Liver (tissue), 9 donors: Measurements from ENCODE around the gene TTC39A. TPM values are rescaled to one million over a fixed set of nuclear protein-coding genes. Genes with fewer than 3 reads are reported as not detected.

Source experiments
- DNase-seq: peaks from one replicate; pipeline ENCODE4 v3.0.0-alpha.2; 2017; ENCODE audit warnings: low spot score
- H3K27ac ChIP-seq, 2 donors: one replicate each; pipeline ENCODE4 v1.7.0; 2013; ENCODE audit warnings: inconsistent platforms in 2 of 2, low read length in 2 of 2, control low read depth in 1 of 2, low read depth in 1 of 2, mild to moderate bottlenecking in 1 of 2
- H3K27me3 ChIP-seq, 4 donors: one replicate each; pipeline versions ENCODE4 v1.6.1 to v1.7.0; 2013; ENCODE audit warnings: low read length in 3 of 4, inconsistent platforms in 1 of 4, mild to moderate bottlenecking in 1 of 4, moderate library complexity in 1 of 4; ENCODE audit not compliant: control insufficient read depth in 4 of 4, insufficient read depth in 4 of 4
- H3K36me3 ChIP-seq, 4 donors: one replicate each; pipeline versions ENCODE4 v1.6.1 to v1.7.0; 2013; ENCODE audit warnings: low read length in 3 of 4, mild to moderate bottlenecking in 3 of 4, low read depth in 1 of 4, moderate library complexity in 1 of 4; ENCODE audit not compliant: control insufficient read depth in 4 of 4, insufficient read depth in 3 of 4
- H3K4me1 ChIP-seq, 4 donors: one replicate each; pipeline versions ENCODE4 v1.6.1 to v1.7.0; 2013; ENCODE audit warnings: low read length in 3 of 4, mild to moderate bottlenecking in 3 of 4, moderate library complexity in 1 of 4; ENCODE audit not compliant: control insufficient read depth in 4 of 4, insufficient read depth in 4 of 4
- H3K4me3 ChIP-seq, 3 donors: one replicate each; pipeline versions ENCODE4 v1.6.1 to v1.7.0; 2013; ENCODE audit warnings: low read length in 3 of 3, control low read depth in 1 of 3, low read depth in 1 of 3, mild to moderate bottlenecking in 1 of 3
- H3K9ac ChIP-seq, 2 donors: one replicate each; pipeline ENCODE4 v1.7.0; 2013; ENCODE audit warnings: low read length in 2 of 2, mild to moderate bottlenecking in 2 of 2, moderate library complexity in 2 of 2, control low read depth in 1 of 2, low read depth in 1 of 2
- H3K9me3 ChIP-seq, 4 donors: one replicate each; pipeline versions ENCODE4 v1.6.1 to v1.7.0; 2013; ENCODE audit warnings: low read length in 3 of 4; ENCODE audit not compliant: control insufficient read depth in 4 of 4
- ATF3 ChIP-seq: IDR thresholded peaks from 2 replicates; pipeline ENCODE4 v1.6.1; 2016; ENCODE audit warnings: antibody characterized with exemption
- EGR1 ChIP-seq, 2 donors: IDR thresholded peaks; 2 replicates each; pipeline ENCODE4 v1.6.1; 2016 to 2018; ENCODE audit warnings: antibody characterized with exemption in 2 of 2, low read depth in 2 of 2
- FOXA1 ChIP-seq: IDR thresholded peaks from 2 replicates; pipeline ENCODE4 v1.6.1; 2016; ENCODE audit warnings: antibody characterized with exemption
- FOXA2 ChIP-seq: IDR thresholded peaks from 2 replicates; pipeline ENCODE4 v1.6.1; 2016; ENCODE audit warnings: antibody characterized with exemption
- GABPA ChIP-seq, 2 donors: IDR thresholded peaks in 1 of 2; conservative IDR thresholded peaks in 1 of 2; 2 replicates each; pipeline ENCODE4 v1.6.1; 2016; ENCODE audit warnings: antibody characterized with exemption in 2 of 2, mild to moderate bottlenecking in 1 of 2, moderate library complexity in 1 of 2
- HNF4A ChIP-seq, 2 donors: conservative IDR thresholded peaks; 2 replicates each; pipeline ENCODE4 v1.6.1; 2016; ENCODE audit warnings: antibody characterized with exemption in 2 of 2, mild to moderate bottlenecking in 2 of 2
- HNF4G ChIP-seq: IDR thresholded peaks from 2 replicates; pipeline ENCODE4 v1.6.1; 2016; ENCODE audit warnings: antibody characterized with exemption
- JUND ChIP-seq, 2 donors: IDR thresholded peaks; 2 replicates each; pipeline ENCODE4 v1.6.1; 2016; ENCODE audit warnings: antibody characterized with exemption in 2 of 2
- MAX ChIP-seq: IDR thresholded peaks from 2 replicates; pipeline ENCODE4 v1.6.1; 2016; ENCODE audit warnings: antibody characterized with exemption
- NR2F2 ChIP-seq: IDR thresholded peaks from 2 replicates; pipeline ENCODE4 v1.6.1; 2016; ENCODE audit warnings: antibody characterized with exemption
- RAD21 ChIP-seq, 2 donors: IDR thresholded peaks; 2 replicates each; pipeline ENCODE4 v1.6.1; 2016; ENCODE audit warnings: antibody characterized with exemption in 2 of 2, mild to moderate bottlenecking in 2 of 2
- RXRA ChIP-seq, 2 donors: IDR thresholded peaks; 2 replicates each; pipeline ENCODE4 v1.6.1; 2017 to 2018; ENCODE audit warnings: antibody characterized with exemption in 2 of 2, mild to moderate bottlenecking in 1 of 2
- SP1 ChIP-seq: IDR thresholded peaks from 2 replicates; pipeline ENCODE4 v1.6.1; 2018; ENCODE audit warnings: antibody characterized with exemption, mild to moderate bottlenecking
- YY1 ChIP-seq: IDR thresholded peaks from 2 replicates; pipeline ENCODE4 v1.6.1; 2016; ENCODE audit warnings: antibody characterized with exemption, mild to moderate bottlenecking
- WGBS: extraction: QIAGEN DNeasy Blood & Tissue Kit; methylation state at CpG from one replicate; pipeline ENCODE4 v1.1.7; 2013; 5-methylcytosine and 5-hydroxymethylcytosine counted together
- polyA plus RNA-seq, 2 donors: library from polyadenylated mRNA; stranded (reverse) in 1 of 2; unstranded in 1 of 2; fragments of 200-250 nt in 1 of 2; fragments of >200 nt in 1 of 2; fragmentation: Nextera tagmentation in 1 of 2; extraction: Ambion mirVana in 1 of 2; gene quantifications; one replicate each; pipeline versions ENCODE4 v1.2.1 to v1.2.3, GENCODE V29; 2013 to 2015
- total RNA-seq, 2 donors: library from RNA; depleted of rRNA; stranded (reverse); fragments of >200 nt; gene quantifications; one replicate each; pipeline ENCODE4 v1.2.3, GENCODE V29; 2014
- TF ChIP-seq, protein P1 (sequence below): IDR thresholded peaks from 2 replicates; pipeline ENCODE4 v1.6.1; 2016; ENCODE audit warnings: antibody characterized with exemption, mild to moderate bottlenecking
- TF ChIP-seq, protein P2 (sequence below): fragments of 150-350 bp; IDR thresholded peaks from 2 replicates; pipeline ENCODE4 v1.5.1; 2017; ENCODE audit warnings: improper control_type of control experiment, low read depth, low read length; ENCODE audit not compliant: missing input control
- donor health status: healthy.
- donor health status: healthy.
- donor health status: healthy.
- donor health status: healthy.
- donor health status: healthy.

TTC39A gene
- total and polyA plus RNA-seq, 4 donors: 0.32 to 1.9 (median 1.4) TPM

DNA sequence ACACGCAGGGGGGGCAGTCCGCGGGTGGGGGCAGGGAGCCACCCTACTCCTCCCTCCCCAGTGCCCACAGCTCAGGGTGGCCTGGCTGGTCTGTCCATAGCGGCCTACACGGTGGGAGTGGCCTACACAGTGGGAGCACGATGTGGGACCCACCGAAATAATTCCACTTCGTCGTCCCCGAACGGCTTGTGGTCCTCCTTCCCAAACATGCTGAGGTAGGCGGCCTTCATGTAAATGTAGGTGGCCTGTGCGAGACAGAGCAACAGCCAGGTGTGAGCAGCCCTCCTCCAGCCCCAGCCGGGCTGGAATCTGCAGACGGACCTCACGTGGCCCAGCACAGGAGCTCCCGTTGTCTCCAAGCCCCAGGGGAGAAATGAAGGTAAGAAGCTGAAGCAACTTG is 34.4 kb downstream of the TTC39A start:
- Histone ChIP-seq H3K27me3 (no peaks in the 10 kb centered on the region), H3K36me3 (no peaks in the 10 kb centered on the region), H3K27ac (no peak overlapping the region), H3K4me3 (no peak overlapping the region), H3K9me3 (no peaks in the 10 kb centered on the region), H3K4me1 (peaks cover 0 to 17% (median 5%) of the 10 kb centered on the region in 4 donors), H3K9ac (no peak overlapping the region)
- no peak for DNase-seq
- 94% methylated on average over 17 of the region's 17 CpGs for WGBS
- no peak for TF ChIP-seq RAD21 (IDR thresholded peaks at IDR 0.05)
- TF ChIP-seq YY1: no peak
- TF ChIP-seq, protein P1, sequence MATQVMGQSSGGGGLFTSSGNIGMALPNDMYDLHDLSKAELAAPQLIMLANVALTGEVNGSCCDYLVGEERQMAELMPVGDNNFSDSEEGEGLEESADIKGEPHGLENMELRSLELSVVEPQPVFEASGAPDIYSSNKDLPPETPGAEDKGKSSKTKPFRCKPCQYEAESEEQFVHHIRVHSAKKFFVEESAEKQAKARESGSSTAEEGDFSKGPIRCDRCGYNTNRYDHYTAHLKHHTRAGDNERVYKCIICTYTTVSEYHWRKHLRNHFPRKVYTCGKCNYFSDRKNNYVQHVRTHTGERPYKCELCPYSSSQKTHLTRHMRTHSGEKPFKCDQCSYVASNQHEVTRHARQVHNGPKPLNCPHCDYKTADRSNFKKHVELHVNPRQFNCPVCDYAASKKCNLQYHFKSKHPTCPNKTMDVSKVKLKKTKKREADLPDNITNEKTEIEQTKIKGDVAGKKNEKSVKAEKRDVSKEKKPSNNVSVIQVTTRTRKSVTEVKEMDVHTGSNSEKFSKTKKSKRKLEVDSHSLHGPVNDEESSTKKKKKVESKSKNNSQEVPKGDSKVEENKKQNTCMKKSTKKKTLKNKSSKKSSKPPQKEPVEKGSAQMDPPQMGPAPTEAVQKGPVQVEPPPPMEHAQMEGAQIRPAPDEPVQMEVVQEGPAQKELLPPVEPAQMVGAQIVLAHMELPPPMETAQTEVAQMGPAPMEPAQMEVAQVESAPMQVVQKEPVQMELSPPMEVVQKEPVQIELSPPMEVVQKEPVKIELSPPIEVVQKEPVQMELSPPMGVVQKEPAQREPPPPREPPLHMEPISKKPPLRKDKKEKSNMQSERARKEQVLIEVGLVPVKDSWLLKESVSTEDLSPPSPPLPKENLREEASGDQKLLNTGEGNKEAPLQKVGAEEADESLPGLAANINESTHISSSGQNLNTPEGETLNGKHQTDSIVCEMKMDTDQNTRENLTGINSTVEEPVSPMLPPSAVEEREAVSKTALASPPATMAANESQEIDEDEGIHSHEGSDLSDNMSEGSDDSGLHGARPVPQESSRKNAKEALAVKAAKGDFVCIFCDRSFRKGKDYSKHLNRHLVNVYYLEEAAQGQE: no peak
- no peak for TF ChIP-seq HNF4A (conservative IDR thresholded peaks at IDR 0.05)
- no peak for TF ChIP-seq MAX
- TF ChIP-seq JUND (IDR thresholded peaks at IDR 0.05): no peak
- TF ChIP-seq NR2F2: no peak
- no peak for TF ChIP-seq ATF3
- TF ChIP-seq SP1: no peak
- TF ChIP-seq, protein P2, sequence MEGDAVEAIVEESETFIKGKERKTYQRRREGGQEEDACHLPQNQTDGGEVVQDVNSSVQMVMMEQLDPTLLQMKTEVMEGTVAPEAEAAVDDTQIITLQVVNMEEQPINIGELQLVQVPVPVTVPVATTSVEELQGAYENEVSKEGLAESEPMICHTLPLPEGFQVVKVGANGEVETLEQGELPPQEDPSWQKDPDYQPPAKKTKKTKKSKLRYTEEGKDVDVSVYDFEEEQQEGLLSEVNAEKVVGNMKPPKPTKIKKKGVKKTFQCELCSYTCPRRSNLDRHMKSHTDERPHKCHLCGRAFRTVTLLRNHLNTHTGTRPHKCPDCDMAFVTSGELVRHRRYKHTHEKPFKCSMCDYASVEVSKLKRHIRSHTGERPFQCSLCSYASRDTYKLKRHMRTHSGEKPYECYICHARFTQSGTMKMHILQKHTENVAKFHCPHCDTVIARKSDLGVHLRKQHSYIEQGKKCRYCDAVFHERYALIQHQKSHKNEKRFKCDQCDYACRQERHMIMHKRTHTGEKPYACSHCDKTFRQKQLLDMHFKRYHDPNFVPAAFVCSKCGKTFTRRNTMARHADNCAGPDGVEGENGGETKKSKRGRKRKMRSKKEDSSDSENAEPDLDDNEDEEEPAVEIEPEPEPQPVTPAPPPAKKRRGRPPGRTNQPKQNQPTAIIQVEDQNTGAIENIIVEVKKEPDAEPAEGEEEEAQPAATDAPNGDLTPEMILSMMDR: no peak
- no peak for TF ChIP-seq GABPA (IDR thresholded peaks at IDR 0.05 in 1 of 2, conservative IDR thresholded peaks at IDR 0.05 in 1 of 2)
- no peak for TF ChIP-seq FOXA1
- no peak for TF ChIP-seq RXRA (IDR thresholded peaks at IDR 0.05)
- TF ChIP-seq EGR1 (IDR thresholded peaks at IDR 0.05; ENCODE audit: low read depth in 2 of 2): no peak
- TF ChIP-seq FOXA2: no peak

GRCh38 chr1:51294566-51295184 is 35.7 kb downstream of the TTC39A start:
- H3K27me3 ChIP-seq: no peaks in the 10 kb centered on the region
- DNase-seq: peak; percentile 77
- 76% methylated on average over 11 of the region's 11 CpGs for WGBS

More at GRCh38 chr1:51294566-51295184, 35.7 kb downstream of the TTC39A start:
- Histone ChIP-seq H3K36me3 (no peaks in the 10 kb centered on the region), H3K27ac (no peak overlapping the region), H3K4me3 (no peak overlapping the region), H3K9me3 (no peaks in the 10 kb centered on the region), H3K9ac (no peak overlapping the region), H3K4me1 (peaks cover 0 to 17% (median 5%) of the 10 kb centered on the region in 4 donors)
- no peak for TF ChIP-seq YY1
- TF ChIP-seq HNF4A (conservative IDR thresholded peaks at IDR 0.05): no peak
- TF ChIP-seq RXRA (IDR thresholded peaks at IDR 0.05): no peak
- TF ChIP-seq NR2F2: no peak
- TF ChIP-seq ATF3: no peak
- TF ChIP-seq HNF4G: no peak
